Upper lobe of left lung (tissue), 6 donors: Measurements from ENCODE around the gene HLA-DRA. TPM values are rescaled to one million over a fixed set of nuclear protein-coding genes. Genes with fewer than 3 reads are reported as not detected.

Experiments used
- ATAC-seq, 2 donors: fragments of 200-7000 bp; cut with Tn5 transposase; one replicate each; pipeline ENCODE4 v1.9.1; 2022; ENCODE audit warnings: mild to moderate bottlenecking in 2 of 2, moderate library complexity in 2 of 2; ENCODE audit not compliant: low FRiP score in 2 of 2
- DNase-seq, 2 donors: peaks; one replicate each; pipeline ENCODE4 v3.0.0-alpha.2; 2019 to 2020
- H3K27ac ChIP-seq, 4 donors: fragments of 200-600 bp; sonication (generic); one replicate each; pipeline ENCODE4 v1.5.1; 2016 to 2019
- H3K27me3 ChIP-seq, 4 donors: fragments of 200-600 bp; sonication (generic); one replicate each; pipeline ENCODE4 v1.5.1; 2017 to 2019
- H3K36me3 ChIP-seq, 4 donors: fragments of 200-600 bp; sonication (generic); one replicate each; pipeline ENCODE4 v1.5.1; 2016 to 2019
- H3K4me1 ChIP-seq, 4 donors: fragments of 200-600 bp; sonication (generic); one replicate each; pipeline ENCODE4 v1.5.1; 2018 to 2019
- H3K4me3 ChIP-seq, 4 donors: fragments of 200-600 bp; sonication (generic); one replicate each; pipeline ENCODE4 v1.5.1; 2017 to 2019; ENCODE audit warnings: mild to moderate bottlenecking in 2 of 4, moderate library complexity in 1 of 4
- H3K9me3 ChIP-seq, 4 donors: fragments of 200-600 bp; sonication (generic); one replicate each; pipeline ENCODE4 v1.5.1; 2018 to 2019
- EP300 ChIP-seq, 4 donors: sonication (generic); formaldehyde crosslinking; IDR thresholded peaks; one replicate each; pipeline ENCODE4 v1.5.1; 2017; ENCODE audit warnings: antibody characterized with exemption in 4 of 4, control low read depth in 2 of 4
- POLR2A ChIP-seq, 4 donors: fragments of 450-650 bp; IDR thresholded peaks; one replicate each; pipeline ENCODE4 v1.5.1; 2016 to 2017; ENCODE audit warnings: antibody characterized with exemption in 4 of 4, mild to moderate bottlenecking in 2 of 4
- POLR2AphosphoS5 ChIP-seq, 2 donors: sonication (generic); formaldehyde crosslinking; IDR thresholded peaks; one replicate each; pipeline ENCODE4 v1.5.1; 2017; ENCODE audit warnings: antibody characterized with exemption in 2 of 2
- WGBS, 2 donors: methylation state at CpG; one replicate each; pipeline ENCODE4 v1.1.5; 2017 to 2018; 5-methylcytosine and 5-hydroxymethylcytosine counted together
- total RNA-seq, 6 donors: library from RNA; depleted of rRNA in 4 of 6; stranded (reverse); fragments of >200 nt in 4 of 6; gene quantifications; one replicate each; pipeline versions ENCODE4 v1.1.0 to v1.2.1, GENCODE V29; 2016 to 2021
- TF ChIP-seq, protein P1 (sequence below), 6 experiments: fragments of 450-650 bp in 4 of 6; fragments of 200-600 bp in 2 of 6; sonication (generic) in 2 of 6; IDR thresholded peaks; one replicate each; pipeline ENCODE4 v1.5.1; 2016 to 2019; ENCODE audit warnings: antibody characterized with exemption in 6 of 6
- donor health status: DM: no; HTN: no; CAD: no; lungs with moderate emphysema.
- donor health status: DM: no; HTN: yes; CAD: no; lungs with severe emphysema.

The HLA-DRA gene
- total RNA-seq, 6 donors from 2014 or later = 202 to 2,231 (median 1,304) TPM

DNA sequence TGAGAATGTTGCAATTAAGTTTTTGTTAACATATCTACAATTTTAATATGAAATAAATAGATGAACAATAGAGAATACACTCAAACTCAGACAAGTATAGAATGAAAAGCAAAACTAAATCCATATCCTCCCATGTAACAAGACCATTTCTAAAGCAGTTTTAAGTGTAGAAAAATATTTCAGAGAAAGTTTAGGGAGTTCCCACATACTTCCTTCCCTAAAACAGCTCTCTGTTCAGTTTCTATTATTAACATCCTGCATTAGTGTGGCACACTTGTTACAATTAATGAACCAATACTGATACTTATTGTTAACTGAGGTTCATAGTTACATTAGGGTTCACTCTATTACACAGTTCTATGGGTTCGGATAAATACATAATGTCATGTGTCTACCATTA, 52.0 kb downstream of the HLA-DRA start:
- DNase-seq = no peak
- H3K9me3 ChIP-seq = no peaks in the 10 kb centered on the region
- no peaks in the 10 kb centered on the region for H3K4me1 ChIP-seq
- H3K36me3 ChIP-seq = no peaks in the 10 kb centered on the region
- no peak overlapping the region for H3K27ac ChIP-seq
- ATAC-seq = no peak
- no peak overlapping the region for H3K4me3 ChIP-seq
- TF ChIP-seq, protein P1, sequence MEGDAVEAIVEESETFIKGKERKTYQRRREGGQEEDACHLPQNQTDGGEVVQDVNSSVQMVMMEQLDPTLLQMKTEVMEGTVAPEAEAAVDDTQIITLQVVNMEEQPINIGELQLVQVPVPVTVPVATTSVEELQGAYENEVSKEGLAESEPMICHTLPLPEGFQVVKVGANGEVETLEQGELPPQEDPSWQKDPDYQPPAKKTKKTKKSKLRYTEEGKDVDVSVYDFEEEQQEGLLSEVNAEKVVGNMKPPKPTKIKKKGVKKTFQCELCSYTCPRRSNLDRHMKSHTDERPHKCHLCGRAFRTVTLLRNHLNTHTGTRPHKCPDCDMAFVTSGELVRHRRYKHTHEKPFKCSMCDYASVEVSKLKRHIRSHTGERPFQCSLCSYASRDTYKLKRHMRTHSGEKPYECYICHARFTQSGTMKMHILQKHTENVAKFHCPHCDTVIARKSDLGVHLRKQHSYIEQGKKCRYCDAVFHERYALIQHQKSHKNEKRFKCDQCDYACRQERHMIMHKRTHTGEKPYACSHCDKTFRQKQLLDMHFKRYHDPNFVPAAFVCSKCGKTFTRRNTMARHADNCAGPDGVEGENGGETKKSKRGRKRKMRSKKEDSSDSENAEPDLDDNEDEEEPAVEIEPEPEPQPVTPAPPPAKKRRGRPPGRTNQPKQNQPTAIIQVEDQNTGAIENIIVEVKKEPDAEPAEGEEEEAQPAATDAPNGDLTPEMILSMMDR (IDR thresholded peaks at IDR 0.05) = no peak
- TF ChIP-seq EP300 (IDR thresholded peaks at IDR 0.05) (no peak), POLR2AphosphoS5 (IDR thresholded peaks at IDR 0.05) (no peak), POLR2A (IDR thresholded peaks at IDR 0.05) (no peak)
- 17 to 28% methylated on average over 1 of the region's 1 CpG for WGBS, 2 donors
- no peaks in the 10 kb centered on the region for H3K27me3 ChIP-seq

DNA sequence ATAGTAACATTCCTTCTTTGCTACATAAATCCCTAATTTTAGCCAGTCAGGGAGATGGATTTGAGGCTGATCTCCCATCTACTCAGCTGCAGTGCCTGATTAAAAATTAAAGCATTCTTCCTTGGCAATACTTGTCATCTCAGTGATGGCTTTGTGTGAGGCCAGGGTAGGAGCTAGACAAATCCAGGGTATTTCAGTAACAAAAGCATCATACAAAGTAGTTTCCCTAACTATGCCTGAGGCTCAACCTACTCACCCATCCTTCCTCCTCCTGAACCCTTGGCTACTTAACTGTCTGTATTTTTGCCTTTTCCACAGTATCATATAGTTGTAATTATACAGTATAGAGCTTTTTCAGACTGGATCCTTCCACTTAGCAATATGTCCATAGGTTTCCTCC, 52.7 kb downstream of the HLA-DRA start:
- H3K4me3 ChIP-seq = no peak overlapping the region
- no peaks in the 10 kb centered on the region for H3K27me3 ChIP-seq
- no peak overlapping the region for H3K27ac ChIP-seq
- H3K9me3 ChIP-seq = no peaks in the 10 kb centered on the region
- no peak for DNase-seq
- H3K36me3 ChIP-seq = no peaks in the 10 kb centered on the region
- H3K4me1 ChIP-seq = no peaks in the 10 kb centered on the region
- no peak for ATAC-seq
- no peak for TF ChIP-seq POLR2A (IDR thresholded peaks at IDR 0.05)
- TF ChIP-seq, protein P1 (IDR thresholded peaks at IDR 0.05) = no peak
- TF ChIP-seq EP300 (IDR thresholded peaks at IDR 0.05) = no peak
- no peak for TF ChIP-seq POLR2AphosphoS5 (IDR thresholded peaks at IDR 0.05)

Other genes with a start within 250 kb of the HLA-DRA start
- gene PBX2, start 249.7 kb upstream of the HLA-DRA start, total RNA-seq = 100 to 1,000 TPM in 1 of 6 donors, 10 to 100 TPM in 5; 78.6 to 147 (median 93.4) TPM
- gene GPSM3, start 247.2 kb upstream of the HLA-DRA start, total RNA-seq = 10 to 100 TPM; 18.9 to 80.4 (median 30.6) TPM
- 100 to 1,000 TPM in 2 of 6 donors, 10 to 100 TPM in 4; 27.0 to 139 (median 65.1) TPM for gene NOTCH4, start 215.8 kb upstream of the HLA-DRA start, total RNA-seq
- gene TSBP1, start 68.0 kb upstream of the HLA-DRA start, total RNA-seq = not detected
- gene BTNL2, start 32.7 kb upstream of the HLA-DRA start, total RNA-seq = not detected
- gene HLA-DRB5, start 90.4 kb downstream of the HLA-DRA start, total RNA-seq = 100 to 1,000 TPM in 3 of 6 donors, 10 to 100 TPM in 2, 1 to 10 TPM in 1; 7.3 to 329 (median 143) TPM
- 1,000 to 10,000 TPM in 1 of 6 donors, 100 to 1,000 TPM in 5; 133 to 1,304 (median 370) TPM for gene HLA-DRB1, start 150.0 kb downstream of the HLA-DRA start, total RNA-seq
- 100 to 1,000 TPM in 4 of 6 donors, 1 to 10 TPM in 1, not detected in 1; 7.8 to 476 (median 122) TPM for gene HLA-DQA1, start 197.5 kb downstream of the HLA-DRA start, total RNA-seq
- gene HLA-DQB1, start 226.8 kb downstream of the HLA-DRA start, total RNA-seq = 100 to 1,000 TPM in 2 of 6 donors, 10 to 100 TPM in 2, 1 to 10 TPM in 2; 1.0 to 154 (median 36.3) TPM